Glutamatergic neuron (in vitro differentiated cells): Measurements from ENCODE around the gene FAM120A. TPM values are rescaled to one million over a fixed set of nuclear protein-coding genes. Genes with fewer than 3 reads are reported as not detected.
A peak's percentile ranks its signal among the peaks of the same experiment; 100 is the strongest.

ENCODE experiments used
- DNase-seq: peaks from one replicate; pipeline ENCODE4 v3.0.0; 2022
- H3K27ac Mint-ChIP-seq: one replicate; pipeline ENCODE4 v1.8.0; 2020; ENCODE audit warnings: mild to moderate bottlenecking, mixed read lengths, inconsistent platforms; ENCODE audit not compliant: unreplicated experiment
- H3K27me3 Mint-ChIP-seq: one replicate; pipeline ENCODE4 v1.8.0; 2020; ENCODE audit warnings: mild to moderate bottlenecking, moderate library complexity, mixed read lengths, inconsistent platforms; ENCODE audit not compliant: unreplicated experiment
- H3K36me3 Mint-ChIP-seq: one replicate; pipeline ENCODE4 v1.8.0; 2020; ENCODE audit warnings: mild to moderate bottlenecking, mixed read lengths, inconsistent platforms; ENCODE audit not compliant: unreplicated experiment
- H3K4me1 Mint-ChIP-seq: one replicate; pipeline ENCODE4 v1.8.0; 2020; ENCODE audit warnings: mild to moderate bottlenecking, low read depth, mixed read lengths, inconsistent platforms; ENCODE audit not compliant: unreplicated experiment
- H3K4me3 Mint-ChIP-seq: one replicate; pipeline ENCODE4 v1.8.0; 2020; ENCODE audit warnings: mild to moderate bottlenecking, mixed read lengths, inconsistent platforms; ENCODE audit not compliant: unreplicated experiment
- H3K9me3 Mint-ChIP-seq: one replicate; pipeline ENCODE4 v1.8.0; 2020; ENCODE audit warnings: mild to moderate bottlenecking, moderate library complexity, mixed read lengths, inconsistent platforms; ENCODE audit not compliant: unreplicated experiment
- CTCF ChIP-seq: fragments of 200-600 bp; sonication (generic); IDR thresholded peaks from one replicate; pipeline ENCODE4 v1.5.0; 2021; ENCODE audit not compliant: partially characterized antibody, unreplicated experiment
- total RNA-seq: library from RNA; stranded (reverse); fragmentation: NEBNext Ultra II Directional; extraction: Animal tissue kit (Norgen Biotek cat#: 25700); gene quantifications from one replicate; pipeline ENCODE4 v1.2.1, GENCODE V29; 2021; ENCODE audit not compliant: unreplicated experiment

Gene FAM120A
- total RNA-seq, 1 donor from 2014 or later: 32.3 TPM

GRCh38 chr9:93453047-93453914 lies 1.8 kb downstream of the FAM120A start, which contains the start of gene FAM120AOS:
FAM120AOS (minus strand) TSS chr9:93453581; CDS start chr9:93452709, 872 bp downstream.
- Mint-ChIP-seq H3K9me3 (peaks cover 11% of the 10 kb centered on the region), H3K27me3 (peaks cover 9% of the 10 kb centered on the region), H3K27ac (peak within 1 kb of the TSS; percentile 86), H3K36me3 (peaks cover 3% of the 10 kb centered on the region), H3K4me3 (peak within 1 kb of the TSS; percentile 99), H3K4me1 (peaks cover 11% of the 10 kb centered on the region)
- TF ChIP-seq CTCF: no peak
- peak; percentile 83 for DNase-seq

GRCh38 chr9:93456022-93456421 lies 4.5 kb downstream of the FAM120A start:
- no peak overlapping the region for H3K27ac Mint-ChIP-seq
- peaks cover 9% of the 10 kb centered on the region for H3K27me3 Mint-ChIP-seq
- no peak for TF ChIP-seq CTCF
- no peak overlapping the region for H3K4me3 Mint-ChIP-seq
- peaks cover 25% of the 10 kb centered on the region for H3K4me1 Mint-ChIP-seq
- H3K36me3 Mint-ChIP-seq: peaks cover 5% of the 10 kb centered on the region
- peaks cover 12% of the 10 kb centered on the region for H3K9me3 Mint-ChIP-seq
- no peak for DNase-seq

GRCh38 chr9:93456504-93456903 lies 5.0 kb downstream of the FAM120A start:
- H3K4me3 Mint-ChIP-seq: no peak overlapping the region
- H3K27ac Mint-ChIP-seq: no peak overlapping the region
- TF ChIP-seq CTCF: no peak
- H3K4me1 Mint-ChIP-seq: peaks cover 25% of the 10 kb centered on the region
- no peak for DNase-seq
- H3K36me3 Mint-ChIP-seq: peaks cover 5% of the 10 kb centered on the region
- peaks cover 9% of the 10 kb centered on the region for H3K27me3 Mint-ChIP-seq
- peaks cover 12% of the 10 kb centered on the region for H3K9me3 Mint-ChIP-seq

GRCh38 chr9:93457006-93457405 lies 5.5 kb downstream of the FAM120A start:
- Mint-ChIP-seq H3K9me3 (peaks cover 12% of the 10 kb centered on the region), H3K27ac (no peak overlapping the region), H3K4me1 (peaks cover 25% of the 10 kb centered on the region), H3K36me3 (peaks cover 5% of the 10 kb centered on the region), H3K27me3 (peaks cover 9% of the 10 kb centered on the region), H3K4me3 (no peak overlapping the region)
- DNase-seq: no peak
- TF ChIP-seq CTCF: no peak

GRCh38 chr9:93458712-93459111 lies 7.2 kb downstream of the FAM120A start:
- TF ChIP-seq CTCF: no peak
- Mint-ChIP-seq H3K4me3 (no peak overlapping the region), H3K36me3 (peaks cover 5% of the 10 kb centered on the region), H3K4me1 (peaks cover 26% of the 10 kb centered on the region), H3K27ac (no peak overlapping the region), H3K27me3 (no peaks in the 10 kb centered on the region), H3K9me3 (peaks cover 4% of the 10 kb centered on the region)
- no peak for DNase-seq
